GM12801 (cell line): ENCODE measurements around the gene KRTAP10-9.

Experiments used
- CTCF ChIP-seq: IDR thresholded peaks from one replicate; pipeline ENCODE4 v1.5.1; 2011; ENCODE audit warnings: control low read depth; ENCODE audit not compliant: insufficient read length; ENCODE audit errors: extremely low read depth

KRTAP10-9 gene

GRCh38 chr21:44658541-44658910 is 31.6 kb downstream of the KRTAP10-9 start:
- no peak for TF ChIP-seq CTCF

- TF ChIP-seq CTCF: no peak
These were observed 32.2 kb downstream of the KRTAP10-9 start for GRCh38 chr21:44658913-44659595.

GRCh38 chr21:44664691-44665090 is 37.8 kb downstream of the KRTAP10-9 start:
- no peak for TF ChIP-seq CTCF

GRCh38 chr21:44666401-44667320 is 39.8 kb downstream of the KRTAP10-9 start, which contains the start of gene KRTAP12-2:
TSS of gene KRTAP12-2 (minus strand) at chr21:44666927. CDS start at chr21:44666886, 41 bp downstream.
- TF ChIP-seq CTCF: no peak

GRCh38 chr21:44667612-44668011 is 40.7 kb downstream of the KRTAP10-9 start:
- TF ChIP-seq CTCF: no peak

GRCh38 chr21:44670642-44671432 is 43.9 kb downstream of the KRTAP10-9 start:
- TF ChIP-seq CTCF: no peak

- no peak for TF ChIP-seq CTCF
These were observed 45.0 kb downstream of the KRTAP10-9 start for GRCh38 chr21:44671911-44672310.
